K562 (cell line): ENCODE data around the gene RHOT1. TPM values are rescaled to one million over a fixed set of nuclear protein-coding genes. Genes with fewer than 3 reads are reported as not detected.

Experiments used
- ATAC-seq: fragments of 200-7000 bp; cut with Tn5 transposase; 3 replicates; pipeline ENCODE4 v1.9.1; 2020; ENCODE audit warnings: moderate library complexity
- BruUV-seq: library from RNA; stranded (reverse); fragments of 400-500 nt; replicated peaks from 2 replicates; lab custom pipeline; 2021; lab: Mats Ljungman, UMichigan
- CTCF ChIA-PET: fragments of 300-600 bp; formaldehyde crosslinking; extraction: SDS; loops from one replicate; lab custom pipeline; 2021; ENCODE audit warnings: low intra/inter-chr PET ratio; lab: Yijun Ruan, JAX
- POLR2A ChIA-PET: fragments of 300-600, 350-650 bp; sonication (Branson Sonifier 250); formaldehyde crosslinking; extraction: SDS; loops from one replicate; lab custom pipeline; 2021; ENCODE audit warnings: antibody characterized with exemption, inconsistent platforms; lab: Yijun Ruan, JAX
- DNase-seq, 4 experiments: peaks; one replicate each; pipeline versions ENCODE4 v3.0.0 to v3.0.0-alpha.2; 2011 to 2018; ENCODE audit warnings: low spot score in 3 of 4, mixed read lengths in 3 of 4; ENCODE audit errors: extremely low read depth in 1 of 4
- FAIRE-seq: peaks from 2 replicates; lab custom pipeline; 2011; peaks lifted over from hg19 to GRCh38; lab: Jason Lieb, UNC
- H2AFZ ChIP-seq: 2 replicates; pipeline ENCODE4 v1.6.0; 2011; ENCODE audit warnings: low read depth, low read length, control low read depth, inconsistent platforms
- H3K27ac ChIP-seq: fragments of 200-600 bp; 3 replicates; pipeline ENCODE4 v1.8.0; 2011; ENCODE audit warnings: low read depth, mild to moderate bottlenecking, control low read depth, inconsistent platforms, low read length, moderate library complexity, mixed read lengths; ENCODE audit errors: extremely low read depth
- H3K27me3 ChIP-seq, 2 experiments: fragments of 300-600 bp in 1 of 2; 2 replicates in 1 of 2; 3 replicates in 1 of 2; pipeline versions ENCODE4 v1.6.0 to v1.8.0; 2011; ENCODE audit warnings: inconsistent platforms in 2 of 2, low read length in 2 of 2, mild to moderate bottlenecking in 1 of 2, mixed read lengths in 1 of 2, moderate library complexity in 1 of 2; ENCODE audit not compliant: control insufficient read depth in 2 of 2, insufficient read depth in 2 of 2
- H3K36me3 ChIP-seq: fragments of 300-600 bp; 3 replicates; pipeline ENCODE4 v1.8.0; 2011; ENCODE audit warnings: mild to moderate bottlenecking, low read length, inconsistent platforms; ENCODE audit not compliant: control insufficient read depth, insufficient read depth
- H3K4me1 ChIP-seq, 2 experiments: fragments of 200-600 bp in 1 of 2; replicated peaks in 1 of 2; 2 replicates in 1 of 2; 3 replicates in 1 of 2; pipeline versions ENCODE4 v1.5.1 to v1.8.0; 2011; ENCODE audit warnings: inconsistent platforms in 2 of 2, low read length in 2 of 2, mild to moderate bottlenecking in 1 of 2, mixed read lengths in 1 of 2, moderate library complexity in 1 of 2; ENCODE audit not compliant: control insufficient read depth in 2 of 2, insufficient read depth in 2 of 2
- H3K4me2 ChIP-seq: 2 replicates; pipeline ENCODE4 v1.6.1; 2011; ENCODE audit warnings: low read length, control low read depth, inconsistent platforms, mixed read lengths; ENCODE audit not compliant: insufficient read depth
- H3K4me3 ChIP-seq: fragments of 200-600 bp; sonication (generic), shearing (Covaris generic); 2 replicates; pipeline ENCODE4 v1.5.1; 2016; ENCODE audit warnings: control low read depth, inconsistent platforms
- H3K79me2 ChIP-seq: fragments of 200-600 bp; 3 replicates; pipeline ENCODE4 v1.8.0; 2011; ENCODE audit warnings: low read length, inconsistent platforms; ENCODE audit not compliant: control insufficient read depth, insufficient read depth
- H3K9ac ChIP-seq, 2 experiments: 2 replicates each; pipeline versions ENCODE4 v1.6.0 to v1.6.1; 2011; ENCODE audit warnings: low read depth in 2 of 2, low read length in 2 of 2, control low read depth in 1 of 2, inconsistent platforms in 1 of 2, mild to moderate bottlenecking in 1 of 2, mixed read lengths in 1 of 2; ENCODE audit not compliant: insufficient read depth in 1 of 2
- H3K9me1 ChIP-seq: one replicate; pipeline ENCODE4 v1.6.0; 2011; ENCODE audit warnings: inconsistent platforms, mild to moderate bottlenecking, low read length, moderate library complexity; ENCODE audit not compliant: control insufficient read depth, insufficient read depth
- H3K9me3 ChIP-seq: replicated peaks from 2 replicates; pipeline ENCODE4 v1.5.1; 2011; ENCODE audit warnings: low read depth, low read length, inconsistent platforms; ENCODE audit not compliant: control insufficient read depth, insufficient read depth
- H4K20me1 ChIP-seq: replicated peaks from 2 replicates; pipeline ENCODE4 v1.6.1; 2011; ENCODE audit warnings: low read length, inconsistent platforms, mixed read lengths; ENCODE audit not compliant: control insufficient read depth, insufficient read depth
- CCAR2 ChIP-seq: fragments of 200-400 bp; formaldehyde crosslinking; IDR thresholded peaks from 2 replicates; pipeline ENCODE4 v1.6.1; 2017; ENCODE audit warnings: mild to moderate bottlenecking, low read depth, low read length
- FOXK1 ChIP-seq: sonication (generic); formaldehyde crosslinking; IDR thresholded peaks from 2 replicates; pipeline ENCODE4 v1.8.0; 2022; ENCODE audit warnings: missing genetic modification reagents, mild to moderate bottlenecking, borderline replicate concordance
- KLF1 ChIP-seq: fragments of 450-650 bp; IDR thresholded peaks from 2 replicates; pipeline ENCODE4 v1.6.1; 2016; ENCODE audit warnings: missing genetic modification characterization, missing compliant biosample characterization
- NFIX ChIP-seq: fragments of 250-450 bp; sonication (Bioruptor Pico); IDR thresholded peaks from 2 replicates; pipeline ENCODE4 v1.4.0; 2020; ENCODE audit warnings: low read depth, mild to moderate bottlenecking, moderate library complexity
- POLR2A ChIP-seq: fragments of 450-650 bp; conservative IDR thresholded peaks from 2 replicates; pipeline ENCODE4 v1.6.1; 2016
- ZNF830 ChIP-seq: fragments of 250-450 bp; sonication (Bioruptor Pico); IDR thresholded peaks from 2 replicates; pipeline ENCODE4 v1.5.0; 2021; ENCODE audit warnings: mild to moderate bottlenecking
- WGBS: fragments of 100-300 bp; shearing (Covaris generic); methylation state at CpG from one replicate; pipeline ENCODE4 v1.1.6; 2016; ENCODE audit warnings: low coverage, mixed read lengths; ENCODE audit not compliant: insufficient coverage; ENCODE audit errors: missing lambda C conversion rate; 5-methylcytosine and 5-hydroxymethylcytosine counted together
- in situ Hi-C: fragments of 300-500 bp; cut with MboI; formaldehyde crosslinking; loops from 4 replicates; pipeline ENCODE4 v1.15.0; 2018; ENCODE audit warnings: inconsistent platforms, mixed read lengths
- intact Hi-C: fragments of 100-400 bp; cut with micrococcal nuclease; formaldehyde crosslinking; loops from 2 replicates; pipeline ENCODE4 v1.14.2; 2022
- polyA plus RNA-seq, 8 experiments: library from polyadenylated mRNA; depleted of rRNA in 4 of 8; stranded (reverse) in 5 of 8; unstranded in 3 of 8; fragments of >200 nt; fragmentation: Nextera tagmentation in 2 of 8; fragmentation: Illumina TruSeq in 1 of 8; extraction: Ambion mirVana in 2 of 8; extraction: Trizol in 1 of 8; gene quantifications; 2 replicates each; pipeline versions ENCODE4 v1.2.1 to v1.2.3, GENCODE V29; 2011 to 2014; ENCODE audit warnings: inconsistent platforms in 1 of 8, missing spikeins in 1 of 8
- total RNA-seq, 7 experiments: library from RNA; depleted of rRNA in 6 of 7; stranded (reverse); fragments of >200 nt in 6 of 7; fragmentation: Illumina TruSeq in 2 of 7; extraction: Trizol in 2 of 7; gene quantifications; 2 replicates each; pipeline versions ENCODE4 v1.2.1 to v1.2.3, GENCODE V29; 2011 to 2021; ENCODE audit warnings: low replicate concordance in 1 of 7
- TF ChIP-seq, protein P1 (sequence below), 2 experiments: fragments of 450-650 bp; IDR thresholded peaks; 2 replicates each; pipeline ENCODE4 v1.6.1; 2018; ENCODE audit warnings: mild to moderate bottlenecking in 2 of 2, low read depth in 1 of 2; ENCODE audit not compliant: partially characterized antibody in 2 of 2

RHOT1 gene
- total and polyA plus RNA-seq, 9 of the 15 experiments (the other 6 are each of a cell fraction or from before 2014, with no cell fraction given): 23.0 to 101 (median 32.2) TPM

DNA sequence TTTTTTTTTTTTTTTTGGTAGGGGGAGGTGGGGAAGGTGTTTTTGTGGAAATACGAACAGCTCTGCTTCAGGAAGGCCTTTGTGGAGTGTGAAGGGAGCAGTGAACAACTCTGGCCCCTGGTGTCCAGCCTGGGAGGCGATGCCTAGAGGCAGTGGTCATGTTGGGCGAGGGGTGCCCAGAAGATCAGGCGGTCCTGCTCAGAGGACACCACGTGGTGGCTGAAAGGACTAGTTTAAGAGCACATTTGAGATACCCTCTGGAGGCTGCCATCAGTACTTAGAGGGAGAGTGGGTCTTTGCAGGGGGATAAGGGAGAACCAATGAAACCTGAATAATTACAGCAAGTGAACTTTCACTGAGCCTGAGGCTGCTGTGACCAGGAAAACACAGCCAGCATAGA, 40.1 kb upstream of the RHOT1 start (continued):
- TF ChIP-seq, protein P1, sequence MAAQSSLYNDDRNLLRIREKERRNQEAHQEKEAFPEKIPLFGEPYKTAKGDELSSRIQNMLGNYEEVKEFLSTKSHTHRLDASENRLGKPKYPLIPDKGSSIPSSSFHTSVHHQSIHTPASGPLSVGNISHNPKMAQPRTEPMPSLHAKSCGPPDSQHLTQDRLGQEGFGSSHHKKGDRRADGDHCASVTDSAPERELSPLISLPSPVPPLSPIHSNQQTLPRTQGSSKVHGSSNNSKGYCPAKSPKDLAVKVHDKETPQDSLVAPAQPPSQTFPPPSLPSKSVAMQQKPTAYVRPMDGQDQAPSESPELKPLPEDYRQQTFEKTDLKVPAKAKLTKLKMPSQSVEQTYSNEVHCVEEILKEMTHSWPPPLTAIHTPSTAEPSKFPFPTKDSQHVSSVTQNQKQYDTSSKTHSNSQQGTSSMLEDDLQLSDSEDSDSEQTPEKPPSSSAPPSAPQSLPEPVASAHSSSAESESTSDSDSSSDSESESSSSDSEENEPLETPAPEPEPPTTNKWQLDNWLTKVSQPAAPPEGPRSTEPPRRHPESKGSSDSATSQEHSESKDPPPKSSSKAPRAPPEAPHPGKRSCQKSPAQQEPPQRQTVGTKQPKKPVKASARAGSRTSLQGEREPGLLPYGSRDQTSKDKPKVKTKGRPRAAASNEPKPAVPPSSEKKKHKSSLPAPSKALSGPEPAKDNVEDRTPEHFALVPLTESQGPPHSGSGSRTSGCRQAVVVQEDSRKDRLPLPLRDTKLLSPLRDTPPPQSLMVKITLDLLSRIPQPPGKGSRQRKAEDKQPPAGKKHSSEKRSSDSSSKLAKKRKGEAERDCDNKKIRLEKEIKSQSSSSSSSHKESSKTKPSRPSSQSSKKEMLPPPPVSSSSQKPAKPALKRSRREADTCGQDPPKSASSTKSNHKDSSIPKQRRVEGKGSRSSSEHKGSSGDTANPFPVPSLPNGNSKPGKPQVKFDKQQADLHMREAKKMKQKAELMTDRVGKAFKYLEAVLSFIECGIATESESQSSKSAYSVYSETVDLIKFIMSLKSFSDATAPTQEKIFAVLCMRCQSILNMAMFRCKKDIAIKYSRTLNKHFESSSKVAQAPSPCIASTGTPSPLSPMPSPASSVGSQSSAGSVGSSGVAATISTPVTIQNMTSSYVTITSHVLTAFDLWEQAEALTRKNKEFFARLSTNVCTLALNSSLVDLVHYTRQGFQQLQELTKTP (IDR thresholded peaks at IDR 0.05; ENCODE audit: low read depth in 1 of 2, partially characterized antibody in 2 of 2): no peak
- TF ChIP-seq POLR2A (no peak), NFIX (no peak)

DNA sequence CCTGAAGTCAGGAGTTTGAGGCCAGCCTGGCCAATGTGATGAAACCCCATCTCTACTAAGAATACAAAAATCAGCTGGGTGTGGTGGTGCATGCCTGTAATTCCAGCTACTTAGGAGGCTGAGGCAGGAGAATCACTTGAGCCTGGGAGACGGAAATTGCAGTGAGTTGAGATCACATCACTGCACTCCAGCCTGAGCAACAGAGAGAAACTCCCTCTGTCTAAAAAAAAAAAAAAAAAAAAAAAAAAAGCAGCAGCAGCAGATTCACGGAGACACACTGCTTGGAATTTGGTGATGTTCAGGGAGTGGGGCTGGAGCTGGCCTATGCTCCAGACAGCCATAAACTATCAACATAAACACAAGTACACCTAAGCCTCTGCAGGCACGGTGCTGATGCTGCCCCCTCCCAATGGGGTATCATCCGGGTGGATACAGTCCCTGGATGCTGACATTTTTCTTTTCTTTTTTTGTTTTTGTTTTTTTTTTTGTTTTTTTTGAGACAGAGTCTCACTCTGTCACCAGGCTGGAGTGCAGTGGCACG, 39.6 kb upstream of the RHOT1 start:
- H3K9me3 ChIP-seq: no peaks in the 10 kb centered on the region; the same call in 1 of the 2 replicates
- no peak overlapping the region for H2AFZ ChIP-seq
- in situ Hi-C loops: no loop called here
- no peak overlapping the region for H3K9ac ChIP-seq
- H3K4me3 ChIP-seq: no peak overlapping the region
- H3K79me2 ChIP-seq: no peaks in the 10 kb centered on the region
- no peaks in the 10 kb centered on the region for H4K20me1 ChIP-seq
- WGBS: 25% methylated on average over 5 of the region's 5 CpGs
- no peaks in the 10 kb centered on the region for H3K36me3 ChIP-seq
- no peak overlapping the region for H3K4me2 ChIP-seq
- H3K4me1 ChIP-seq: no peaks in the 10 kb centered on the region; a peak in 1 of 5 replicates
- ChIA-PET POLR2A (interaction anchor here (0.6 kb wide), 1 partner anchor 119 kb away, joined by 3 read pairs; no protein-coding TSS in a partner anchor), CTCF (no interaction called here)
- intact Hi-C loops: no loop called here
- FAIRE-seq (no peak), ATAC-seq (no peak), DNase-seq (no peak)
- no peak for TF ChIP-seq CCAR2
- TF ChIP-seq KLF1 (tag): no peak
- no peak for TF ChIP-seq FOXK1 (CRISPR knock-in tag)
- no peak for TF ChIP-seq ZNF830 (CRISPR knock-in tag)
- no TSS peak for BruUV-seq
- H3K9me1 ChIP-seq: no peaks in the 10 kb centered on the region
- H3K27ac ChIP-seq: no peak overlapping the region
- H3K27me3 ChIP-seq: no peaks in the 10 kb centered on the region; a peak in 1 of 5 replicates
